ENCODE results near the gene ADRA2B.
"Not testable (repeated sequence)": the region's sequence is repeated elsewhere in the genome, so short reads cannot be mapped to it uniquely, and the experiment has no call there.

ADRA2B gene

DNA sequence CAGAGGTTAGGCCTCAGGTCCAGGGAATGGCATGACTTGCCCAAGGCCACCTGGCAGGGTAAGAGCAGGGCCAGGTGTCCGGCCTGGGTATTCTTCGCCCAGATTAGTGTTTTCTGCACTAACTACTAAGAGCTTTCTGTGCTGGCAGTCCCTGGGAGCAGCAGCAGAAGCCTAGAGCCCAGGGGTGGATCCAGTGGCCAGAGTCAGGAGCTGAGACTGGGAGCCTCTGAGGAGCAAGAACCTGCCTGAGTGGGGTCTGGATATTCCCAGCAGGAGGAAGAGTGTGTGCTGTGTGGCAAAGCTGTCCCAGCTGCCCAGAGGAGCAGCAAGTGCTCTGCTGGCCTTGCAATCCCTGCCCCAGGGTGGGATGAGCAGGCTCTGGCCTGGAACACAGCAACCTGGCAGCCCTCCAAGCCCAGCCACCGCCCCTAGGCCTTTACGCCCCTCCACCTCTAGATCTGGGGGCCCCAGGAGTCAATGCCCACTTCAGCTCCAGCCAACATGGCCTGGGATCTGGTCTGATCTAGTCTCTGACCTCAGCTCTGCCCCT, 50.9 kb downstream of the ADRA2B start:
- FAIRE-seq: no peak

DNA sequence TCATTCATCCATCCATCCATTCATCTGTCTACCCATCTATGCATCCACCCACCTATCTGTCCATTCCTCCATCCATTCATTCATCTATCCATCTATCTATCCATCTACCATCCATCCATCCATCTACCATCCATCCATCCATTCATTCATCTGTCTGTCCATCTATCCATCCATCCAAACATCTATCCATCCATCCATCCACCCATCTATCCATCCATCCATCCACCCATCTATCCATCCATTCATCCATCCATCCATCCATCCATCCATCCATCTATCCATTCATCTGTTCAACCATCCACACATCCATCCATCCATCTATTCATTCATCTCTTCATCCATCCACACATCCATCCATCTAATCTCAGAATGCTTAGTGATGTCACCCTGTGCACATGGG, 51.6 kb downstream of the ADRA2B start:
- not testable (repeated sequence) for FAIRE-seq

DNA sequence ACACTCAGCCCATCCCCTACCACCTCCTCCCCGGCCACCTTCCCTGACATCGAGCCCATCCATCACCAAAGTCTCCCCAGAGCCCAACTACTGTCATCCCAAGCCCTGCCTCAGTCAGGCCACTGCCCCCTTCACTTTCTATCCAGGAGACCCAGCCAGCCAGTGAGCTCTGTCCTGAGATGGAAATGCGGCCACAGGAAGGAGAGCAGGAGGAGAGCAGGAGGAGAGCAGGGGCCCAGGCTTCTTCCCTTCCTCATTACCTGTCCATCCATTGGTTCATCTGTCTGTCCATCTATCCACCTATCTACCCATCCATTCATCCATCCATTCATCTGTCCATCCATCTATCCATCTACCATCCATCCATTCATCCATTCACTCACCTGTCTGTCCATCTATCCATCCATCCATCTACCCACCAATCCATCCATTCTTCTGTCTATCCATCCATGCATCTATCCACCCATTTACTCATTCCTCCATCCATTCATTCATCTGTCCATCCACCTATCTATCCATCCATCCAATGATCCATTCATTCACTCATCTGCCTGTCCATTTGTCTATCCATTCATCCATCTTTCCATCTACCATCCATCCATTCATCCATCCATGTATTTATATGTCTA, 52.2 kb downstream of the ADRA2B start:
- not testable (repeated sequence) for FAIRE-seq

DNA sequence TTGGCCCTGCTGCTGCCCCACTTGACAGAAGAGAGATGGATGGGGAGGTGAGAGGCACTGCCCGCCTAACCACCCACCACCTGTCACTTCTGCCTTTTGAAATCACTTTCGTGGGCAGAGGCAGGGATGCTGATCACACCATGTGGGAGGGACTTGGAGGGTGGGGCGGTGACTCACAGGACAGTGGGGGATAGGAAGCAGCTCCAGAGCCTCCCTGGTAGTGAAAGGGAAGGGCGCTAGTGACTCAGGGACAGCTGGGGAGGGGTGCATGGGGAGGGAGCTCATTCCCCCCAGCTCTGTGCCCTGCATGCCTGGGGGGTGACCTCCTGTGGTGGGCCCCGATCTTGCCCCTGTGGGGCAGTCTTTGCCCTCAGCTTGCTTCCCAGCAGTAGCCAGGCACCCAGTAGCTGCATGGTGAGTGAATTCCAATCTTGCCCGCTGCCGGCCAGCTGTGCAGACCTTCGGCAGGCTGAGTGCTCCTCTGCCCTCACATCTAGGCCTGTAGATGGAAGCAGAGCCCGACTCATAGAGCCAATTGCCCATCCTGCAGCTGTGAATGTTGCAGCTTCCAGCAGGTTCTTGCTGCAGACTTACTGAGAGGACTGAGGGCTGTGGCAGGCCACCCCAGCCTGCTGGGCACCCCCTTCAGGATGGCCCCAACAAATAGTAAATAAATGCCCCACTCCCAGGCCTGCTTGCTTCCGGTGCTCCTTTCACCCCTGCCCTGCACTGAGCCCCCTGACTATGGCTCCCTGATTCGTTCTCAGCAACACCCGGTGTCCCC, 53.1 kb downstream of the ADRA2B start:
- not testable (repeated sequence) for FAIRE-seq
